SU-DHL-6 (cell line): ENCODE results near the gene TENM4.

Experiments
- H2AFZ ChIP-seq: fragments of 200-600 bp; sonication (generic); 2 replicates; pipeline ENCODE4 v1.6.1; 2014; ENCODE audit warnings: low read depth, mild to moderate bottlenecking, moderate library complexity, mixed read lengths, antibody characterized with exemption, low read length; ENCODE audit not compliant: severe bottlenecking
- H3F3A ChIP-seq: fragments of 200-600 bp; shearing (Covaris generic); 2 replicates; pipeline ENCODE4 v1.6.0; 2016; ENCODE audit warnings: antibody characterized with exemption, mild to moderate bottlenecking; ENCODE audit not compliant: insufficient read depth
- H3K27ac ChIP-seq: fragments of 200-600 bp; sonication (generic); 2 replicates; pipeline ENCODE4 v1.5.1; 2016; ENCODE audit warnings: low read depth, mild to moderate bottlenecking, low read length, moderate library complexity, mixed read lengths
- H3K27me3 ChIP-seq: fragments of 200-600 bp; sonication (generic), shearing (Covaris generic); 2 replicates; pipeline ENCODE4 v1.6.0; 2014; ENCODE audit warnings: mild to moderate bottlenecking, low read length
- H3K36me3 ChIP-seq: fragments of 200-600 bp; sonication (generic); 2 replicates; pipeline ENCODE4 v1.6.1; 2014; ENCODE audit warnings: mild to moderate bottlenecking, low read length, mixed read lengths
- H3K4me2 ChIP-seq: fragments of 300-600, 200-600 bp; shearing (Covaris generic), sonication (generic); 2 replicates; pipeline ENCODE4 v1.6.0; 2014; ENCODE audit warnings: low read length, low read depth, mild to moderate bottlenecking; ENCODE audit not compliant: poor library complexity, severe bottlenecking
- H3K4me3 ChIP-seq: fragments of 200-600 bp; sonication (generic); 2 replicates; pipeline ENCODE4 v1.5.1; 2014; ENCODE audit warnings: antibody characterized with exemption, low read length, mild to moderate bottlenecking, mixed read lengths; ENCODE audit not compliant: insufficient read depth, poor library complexity, severe bottlenecking
- H3K79me2 ChIP-seq: fragments of 200-600 bp; sonication (generic); 2 replicates; pipeline ENCODE4 v1.6.1; 2014; ENCODE audit warnings: mild to moderate bottlenecking, low read length, moderate library complexity; ENCODE audit not compliant: insufficient read depth
- H3K9ac ChIP-seq: fragments of 200-600 bp; sonication (generic); 2 replicates; pipeline ENCODE4 v1.7.0; 2014; ENCODE audit warnings: mild to moderate bottlenecking, low read length
- H3K9me2 ChIP-seq: fragments of 200-600 bp; sonication (generic); replicated peaks from 2 replicates; pipeline ENCODE4 v1.6.1; 2014; ENCODE audit warnings: low read length; ENCODE audit not compliant: insufficient read depth
- H3K9me3 ChIP-seq: fragments of 200-600 bp; sonication (generic); 2 replicates; pipeline ENCODE4 v1.6.1; 2014; ENCODE audit warnings: low read length, mixed read lengths; ENCODE audit not compliant: insufficient read depth
- H4K20me1 ChIP-seq: fragments of 200-600 bp; sonication (generic); 2 replicates; pipeline ENCODE4 v1.6.1; 2014; ENCODE audit warnings: low read depth, mild to moderate bottlenecking, antibody characterized with exemption, low read length, moderate library complexity, mixed read lengths
- CTCF ChIP-seq: fragments of 200-600 bp; sonication (generic); IDR thresholded peaks from one replicate; pipeline ENCODE4 v1.5.1; 2017; ENCODE audit warnings: antibody characterized with exemption, mild to moderate bottlenecking, low read length, moderate library complexity; ENCODE audit not compliant: insufficient read depth, poor library complexity, severe bottlenecking
- EZH2phosphoT487 ChIP-seq: fragments of 200-600 bp; sonication (generic), shearing (Covaris generic); conservative IDR thresholded peaks from 2 replicates; pipeline ENCODE4 v1.6.1; 2018; ENCODE audit warnings: mild to moderate bottlenecking, antibody characterized with exemption, low read length, moderate library complexity, mixed read lengths

The TENM4 gene

DNA sequence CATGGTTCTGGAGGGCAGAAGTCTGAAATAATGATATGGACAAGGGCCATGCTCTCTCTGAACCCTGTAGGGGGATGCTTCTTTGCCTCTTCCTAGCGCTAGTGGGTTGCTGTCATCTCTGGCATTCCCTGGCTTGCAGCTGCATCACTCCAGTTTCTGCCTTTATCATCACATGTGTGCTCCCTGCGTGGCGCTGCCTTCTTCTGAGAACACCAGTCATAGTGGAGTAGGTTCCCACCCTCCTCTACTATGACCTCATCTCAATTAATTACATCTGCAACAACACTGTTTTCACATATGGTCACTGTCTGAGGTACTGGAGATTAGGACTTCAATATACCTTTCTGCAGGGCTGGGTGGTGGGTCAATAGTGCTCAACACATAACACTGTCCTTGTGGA lies 463.8 kb downstream of the TENM4 start:
- Histone ChIP-seq H2AFZ (no peak overlapping the region), H3K9me3 (no peaks in the 10 kb centered on the region), H3K9me2 (no peaks in the 10 kb centered on the region), H3F3A (no peaks in the 10 kb centered on the region), H3K4me2 (no peak overlapping the region), H3K27ac (no peak overlapping the region), H3K9ac (no peak overlapping the region), H3K27me3 (no peaks in the 10 kb centered on the region), H3K4me3 (no peak overlapping the region), H3K36me3 (no peaks in the 10 kb centered on the region), H4K20me1 (no peaks in the 10 kb centered on the region), H3K79me2 (no peaks in the 10 kb centered on the region)
- TF ChIP-seq CTCF (no peak), EZH2phosphoT487 (no peak)

DNA sequence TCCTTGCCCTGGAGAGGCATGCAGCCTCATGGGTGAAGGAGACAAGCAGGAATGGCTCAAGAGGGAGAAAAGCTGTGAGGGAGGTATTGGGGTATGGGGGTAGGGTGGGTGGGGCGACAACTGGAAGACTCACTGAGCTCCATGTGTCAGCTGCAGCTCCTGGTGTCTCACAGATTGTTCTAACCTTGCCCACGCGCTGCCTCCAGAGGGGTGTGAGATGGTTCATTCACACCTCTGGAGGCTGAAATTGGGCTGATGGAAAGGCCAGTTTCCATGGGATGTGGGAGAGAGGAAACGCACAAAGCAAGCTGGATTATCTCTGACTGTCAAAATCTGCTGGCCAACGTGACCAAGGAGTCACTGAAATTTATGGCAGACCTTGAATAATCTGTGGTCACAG lies 465.7 kb downstream of the TENM4 start:
- Histone ChIP-seq H3K27ac (no peak overlapping the region), H3K9me2 (no peaks in the 10 kb centered on the region), H3F3A (no peaks in the 10 kb centered on the region), H3K27me3 (no peaks in the 10 kb centered on the region), H3K9ac (no peak overlapping the region), H3K4me3 (no peak overlapping the region), H4K20me1 (no peaks in the 10 kb centered on the region), H3K4me2 (no peak overlapping the region), H3K36me3 (no peaks in the 10 kb centered on the region), H3K79me2 (no peaks in the 10 kb centered on the region), H3K9me3 (no peaks in the 10 kb centered on the region), H2AFZ (no peak overlapping the region)
- TF ChIP-seq CTCF, result no peak
- TF ChIP-seq EZH2phosphoT487, result no peak

DNA sequence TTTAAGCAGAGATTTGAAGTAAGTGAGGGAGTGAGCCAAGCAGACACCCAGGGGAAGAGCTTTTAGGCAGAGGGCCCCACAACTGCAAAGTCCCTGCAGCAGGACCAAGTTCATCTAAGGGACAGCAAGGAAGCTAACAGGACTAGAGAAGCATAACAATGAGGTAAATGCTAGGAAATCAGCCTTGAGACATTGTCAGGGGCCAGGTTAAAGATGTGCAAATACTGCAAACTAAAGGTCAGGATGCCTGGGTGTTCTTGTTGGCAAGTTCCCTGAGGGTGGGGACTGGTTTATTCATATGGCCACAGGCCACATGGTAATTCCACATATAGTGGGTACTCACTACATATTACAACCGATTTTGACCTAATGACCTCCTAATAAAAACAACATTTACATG lies 467.0 kb downstream of the TENM4 start:
- no peaks in the 10 kb centered on the region for H3K79me2 ChIP-seq
- H3K9ac ChIP-seq, result no peak overlapping the region
- H3K27ac ChIP-seq, result no peak overlapping the region
- no peaks in the 10 kb centered on the region for H3K9me3 ChIP-seq
- H2AFZ ChIP-seq, result no peak overlapping the region
- H3K9me2 ChIP-seq, result no peaks in the 10 kb centered on the region
- H3K36me3 ChIP-seq, result no peaks in the 10 kb centered on the region
- H4K20me1 ChIP-seq, result no peaks in the 10 kb centered on the region
- no peaks in the 10 kb centered on the region for H3K27me3 ChIP-seq
- no peak overlapping the region for H3K4me3 ChIP-seq
- no peak for TF ChIP-seq CTCF
- no peaks in the 10 kb centered on the region for H3F3A ChIP-seq
- H3K4me2 ChIP-seq, result no peak overlapping the region

GRCh38 chr11:78972590-78972989 lies 468.2 kb downstream of the TENM4 start:
- Histone ChIP-seq H3K36me3 (no peaks in the 10 kb centered on the region), H2AFZ (no peak overlapping the region)

More at GRCh38 chr11:78972590-78972989, 468.2 kb downstream of the TENM4 start:
- H3K9me3 ChIP-seq, result no peaks in the 10 kb centered on the region
- H3K27ac ChIP-seq, result no peak overlapping the region
- no peak overlapping the region for H3K9ac ChIP-seq
- no peak for TF ChIP-seq CTCF
- TF ChIP-seq EZH2phosphoT487, result no peak
- no peaks in the 10 kb centered on the region for H4K20me1 ChIP-seq
- H3F3A ChIP-seq, result no peaks in the 10 kb centered on the region
- no peak overlapping the region for H3K4me3 ChIP-seq
- H3K4me2 ChIP-seq, result no peak overlapping the region
- no peaks in the 10 kb centered on the region for H3K27me3 ChIP-seq
- no peaks in the 10 kb centered on the region for H3K9me2 ChIP-seq
- no peaks in the 10 kb centered on the region for H3K79me2 ChIP-seq
